ENCODE measurements around the gene CAB39L. TPM values are rescaled to one million over a fixed set of nuclear protein-coding genes. Genes with fewer than 3 reads are reported as not detected.

Gene CAB39L
- total and polyA plus RNA-seq, 2 experiments from 2014 or later = 3.3 to 4.4 TPM

DNA sequence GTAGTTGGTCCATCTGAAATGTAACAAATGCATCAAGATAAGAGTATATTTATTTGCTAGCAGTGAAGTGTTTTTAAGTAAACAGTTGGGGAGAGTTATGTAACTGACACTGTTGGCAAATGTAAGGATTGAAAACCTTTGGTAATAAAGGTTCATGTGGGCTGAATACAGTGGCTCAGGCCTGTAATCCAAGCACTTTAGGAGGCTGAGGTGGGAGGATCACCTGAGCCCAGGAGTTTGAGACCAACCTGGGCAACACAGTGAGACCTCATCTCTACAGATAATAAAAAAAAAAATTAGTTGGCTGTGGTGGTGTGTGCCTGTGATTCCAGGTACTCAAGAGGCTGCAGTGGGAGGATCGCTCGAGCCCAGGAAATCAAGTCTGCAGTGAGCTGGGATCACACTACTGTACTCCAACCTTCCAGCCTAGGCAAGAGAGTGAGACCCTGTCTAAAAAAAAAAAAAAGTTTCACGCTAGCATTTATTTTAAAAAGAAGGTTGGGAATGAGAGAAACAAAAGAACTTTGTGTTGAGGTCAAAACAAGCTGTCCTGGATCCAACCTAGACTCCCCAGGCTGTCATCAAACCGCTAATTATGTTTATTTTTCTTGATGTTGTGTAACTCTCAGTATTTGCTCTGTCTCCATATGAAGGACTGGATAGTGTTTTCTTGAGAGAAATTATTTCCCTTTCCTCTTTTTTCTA, 20.9 kb upstream of the CAB39L start:
- H3K79me2 ChIP-seq (replicated peaks; ENCODE audit: insufficient read depth) = no peaks in the 10 kb centered on the region
- H4K20me1 ChIP-seq (replicated peaks; ENCODE audit: insufficient read depth) = no peaks in the 10 kb centered on the region
- H2AFZ ChIP-seq = no peak overlapping the region
- H3K4me3 Mint-ChIP-seq = no peak overlapping the region
- no peaks in the 10 kb centered on the region for H3F3A ChIP-seq (replicated peaks; ENCODE audit: low read depth)
- peaks cover 46% of the 10 kb centered on the region for H3K36me3 Mint-ChIP-seq (ENCODE audit: low read depth)
- H3K27me3 Mint-ChIP-seq (ENCODE audit: insufficient read depth, low read depth, poor library complexity) = peaks cover under 1% of the 10 kb centered on the region
- H3K9me2 ChIP-seq (ENCODE audit: insufficient read depth) = no peaks in the 10 kb centered on the region
- H3K4me1 Mint-ChIP-seq = no peaks in the 10 kb centered on the region
- no peak for DNase-seq (ENCODE audit: low spot score)
- H3K4me2 ChIP-seq = no peak overlapping the region
- no peak overlapping the region for H3K27ac Mint-ChIP-seq
- H3K4me1 ChIP-seq (ENCODE audit: insufficient read depth) = no peaks in the 10 kb centered on the region
- H3K36me3 ChIP-seq (ENCODE audit: insufficient read depth) = peaks cover 21% of the 10 kb centered on the region; the same call in 1 of the 2 replicates
- no peak overlapping the region for H3K4me3 ChIP-seq
- ATAC-seq = no peak
- no peaks in the 10 kb centered on the region for H3K27me3 ChIP-seq (ENCODE audit: insufficient read depth)
- H3K27ac ChIP-seq (ENCODE audit: low read depth) = no peak overlapping the region
- peaks cover 32% of the 10 kb centered on the region for H3K9me3 Mint-ChIP-seq
- TF ChIP-seq, protein P1, sequence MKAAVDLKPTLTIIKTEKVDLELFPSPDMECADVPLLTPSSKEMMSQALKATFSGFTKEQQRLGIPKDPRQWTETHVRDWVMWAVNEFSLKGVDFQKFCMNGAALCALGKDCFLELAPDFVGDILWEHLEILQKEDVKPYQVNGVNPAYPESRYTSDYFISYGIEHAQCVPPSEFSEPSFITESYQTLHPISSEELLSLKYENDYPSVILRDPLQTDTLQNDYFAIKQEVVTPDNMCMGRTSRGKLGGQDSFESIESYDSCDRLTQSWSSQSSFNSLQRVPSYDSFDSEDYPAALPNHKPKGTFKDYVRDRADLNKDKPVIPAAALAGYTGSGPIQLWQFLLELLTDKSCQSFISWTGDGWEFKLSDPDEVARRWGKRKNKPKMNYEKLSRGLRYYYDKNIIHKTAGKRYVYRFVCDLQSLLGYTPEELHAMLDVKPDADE (IDR thresholded peaks at IDR 0.05) = no peak
- TF ChIP-seq NANOG (IDR thresholded peaks at IDR 0.05; ENCODE audit: borderline replicate concordance) = no peak
- no peak for TF ChIP-seq EZH2 (IDR thresholded peaks at IDR 0.05; ENCODE audit: low read depth, unreplicated experiment)

DNA sequence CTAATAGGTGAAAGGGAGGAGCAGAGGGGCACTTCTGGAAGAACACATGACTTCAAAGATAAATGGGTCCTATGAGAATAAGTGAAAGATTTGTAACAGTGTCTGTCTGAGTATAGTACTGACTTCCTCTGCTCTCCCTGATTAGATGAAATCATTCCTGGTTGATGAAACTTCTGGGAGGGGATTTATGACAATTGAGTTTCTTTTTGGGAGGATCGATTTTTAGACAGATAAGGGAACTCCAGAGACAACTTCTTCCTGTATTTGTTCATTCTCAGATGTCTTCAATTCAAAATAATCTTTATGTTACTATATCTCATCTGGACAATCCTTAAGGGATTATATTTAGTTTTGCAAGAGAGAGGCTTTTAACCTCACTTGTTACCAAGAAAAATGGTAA, 20.2 kb upstream of the CAB39L start:
- H3K4me3 Mint-ChIP-seq = no peak overlapping the region
- H3K9me2 ChIP-seq (ENCODE audit: insufficient read depth) = no peaks in the 10 kb centered on the region

More for the DNA sequence above, 20.2 kb upstream of the CAB39L start:
- H3K36me3 Mint-ChIP-seq (ENCODE audit: low read depth) = peaks cover 46% of the 10 kb centered on the region
- DNase-seq (ENCODE audit: low spot score) = no peak
- no peaks in the 10 kb centered on the region for H3K27me3 Mint-ChIP-seq (ENCODE audit: insufficient read depth, low read depth, poor library complexity)
- H3K27me3 ChIP-seq (ENCODE audit: insufficient read depth) = no peaks in the 10 kb centered on the region
- no peak overlapping the region for H3K4me3 ChIP-seq
- no peak overlapping the region for H2AFZ ChIP-seq
- H3K4me2 ChIP-seq = no peak overlapping the region
- H4K20me1 ChIP-seq (replicated peaks; ENCODE audit: insufficient read depth) = no peaks in the 10 kb centered on the region
- peaks cover 32% of the 10 kb centered on the region for H3K9me3 Mint-ChIP-seq
- H3F3A ChIP-seq (replicated peaks; ENCODE audit: low read depth) = no peaks in the 10 kb centered on the region
- ATAC-seq = no peak
- H3K27ac ChIP-seq (ENCODE audit: low read depth) = no peak overlapping the region
- no peak overlapping the region for H3K27ac Mint-ChIP-seq
- TF ChIP-seq STAT1 (IDR thresholded peaks at IDR 0.05; ENCODE audit: unreplicated experiment) (no peak), ZNF331 (CRISPR knock-in tag; IDR thresholded peaks at IDR 0.05; ENCODE audit: low read depth) (no peak), NANOG (IDR thresholded peaks at IDR 0.05; ENCODE audit: borderline replicate concordance) (no peak), POLR2AphosphoS5 (IDR thresholded peaks at IDR 0.05; ENCODE audit: low read depth) (no peak), EZH2phosphoT487 (IDR thresholded peaks at IDR 0.05; ENCODE audit: unreplicated experiment) (no peak), EZH2 (IDR thresholded peaks at IDR 0.05; ENCODE audit: low read depth, unreplicated experiment) (no peak)
- TF ChIP-seq, protein P2, sequence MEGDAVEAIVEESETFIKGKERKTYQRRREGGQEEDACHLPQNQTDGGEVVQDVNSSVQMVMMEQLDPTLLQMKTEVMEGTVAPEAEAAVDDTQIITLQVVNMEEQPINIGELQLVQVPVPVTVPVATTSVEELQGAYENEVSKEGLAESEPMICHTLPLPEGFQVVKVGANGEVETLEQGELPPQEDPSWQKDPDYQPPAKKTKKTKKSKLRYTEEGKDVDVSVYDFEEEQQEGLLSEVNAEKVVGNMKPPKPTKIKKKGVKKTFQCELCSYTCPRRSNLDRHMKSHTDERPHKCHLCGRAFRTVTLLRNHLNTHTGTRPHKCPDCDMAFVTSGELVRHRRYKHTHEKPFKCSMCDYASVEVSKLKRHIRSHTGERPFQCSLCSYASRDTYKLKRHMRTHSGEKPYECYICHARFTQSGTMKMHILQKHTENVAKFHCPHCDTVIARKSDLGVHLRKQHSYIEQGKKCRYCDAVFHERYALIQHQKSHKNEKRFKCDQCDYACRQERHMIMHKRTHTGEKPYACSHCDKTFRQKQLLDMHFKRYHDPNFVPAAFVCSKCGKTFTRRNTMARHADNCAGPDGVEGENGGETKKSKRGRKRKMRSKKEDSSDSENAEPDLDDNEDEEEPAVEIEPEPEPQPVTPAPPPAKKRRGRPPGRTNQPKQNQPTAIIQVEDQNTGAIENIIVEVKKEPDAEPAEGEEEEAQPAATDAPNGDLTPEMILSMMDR (conservative IDR thresholded peaks at IDR 0.05; ENCODE audit: low read depth in 2 of 2) = no peak
- no peaks in the 10 kb centered on the region for H3K4me1 ChIP-seq (ENCODE audit: insufficient read depth)
- peaks cover 21% of the 10 kb centered on the region; the same call in 1 of the 2 replicates for H3K36me3 ChIP-seq (ENCODE audit: insufficient read depth)
- no peaks in the 10 kb centered on the region for H3K79me2 ChIP-seq (replicated peaks; ENCODE audit: insufficient read depth)
- H3K4me1 Mint-ChIP-seq = no peaks in the 10 kb centered on the region

All from GM23338 (cell line).